Small intestine (tissue), 7 donors: ENCODE measurements around the gene FARP2. TPM values are rescaled to one million over a fixed set of nuclear protein-coding genes. Genes with fewer than 3 reads are reported as not detected.
"Not testable (repeated sequence)": the region's sequence is repeated elsewhere in the genome, so short reads cannot be mapped to it uniquely, and the experiment has no call there.

Experiments
- DNase-seq, 2 donors: peaks; one replicate each; pipeline versions ENCODE4 v3.0.0 to v3.0.0-alpha.2; 2013
- FAIRE-seq: peaks from 2 replicates; lab custom pipeline; 2012; peaks lifted over from hg19 to GRCh38; lab: Jason Lieb, UNC
- H3K27ac ChIP-seq, 3 donors: one replicate each; pipeline ENCODE4 v1.5.1; 2013; ENCODE audit warnings: low read length in 2 of 3, mild to moderate bottlenecking in 2 of 3, control low read depth in 1 of 3, inconsistent platforms in 1 of 3, low read depth in 1 of 3, moderate library complexity in 1 of 3
- H3K27me3 ChIP-seq, 3 donors: one replicate each; pipeline ENCODE4 v1.6.1; 2013; ENCODE audit warnings: low read length in 3 of 3, inconsistent platforms in 1 of 3; ENCODE audit not compliant: control insufficient read depth in 3 of 3, insufficient read depth in 3 of 3
- H3K36me3 ChIP-seq, 3 donors: one replicate each; pipeline ENCODE4 v1.6.1; 2013; ENCODE audit warnings: low read length in 3 of 3, inconsistent platforms in 1 of 3, low read depth in 1 of 3, mild to moderate bottlenecking in 1 of 3, moderate library complexity in 1 of 3; ENCODE audit not compliant: control insufficient read depth in 3 of 3, insufficient read depth in 2 of 3
- H3K4me1 ChIP-seq, 3 donors: one replicate each; pipeline ENCODE4 v1.6.1; 2013; ENCODE audit warnings: low read length in 2 of 3, inconsistent platforms in 1 of 3, low read depth in 1 of 3, mild to moderate bottlenecking in 1 of 3, moderate library complexity in 1 of 3; ENCODE audit not compliant: control insufficient read depth in 3 of 3, insufficient read depth in 2 of 3
- H3K4me3 ChIP-seq, 3 donors: one replicate each; pipeline ENCODE4 v1.5.1; 2013; ENCODE audit warnings: low read length in 3 of 3, control low read depth in 1 of 3, inconsistent platforms in 1 of 3, low read depth in 1 of 3, mild to moderate bottlenecking in 1 of 3, moderate library complexity in 1 of 3
- H3K9me3 ChIP-seq, 2 donors: one replicate each; pipeline ENCODE4 v1.6.1; 2013; ENCODE audit warnings: low read depth in 1 of 2, low read length in 1 of 2; ENCODE audit not compliant: control insufficient read depth in 2 of 2, insufficient read depth in 1 of 2
- WGBS, 3 donors: extraction: QIAGEN DNeasy Blood & Tissue Kit; methylation state at CpG; one replicate each; pipeline ENCODE4 v1.1.7; 2013; 5-methylcytosine and 5-hydroxymethylcytosine counted together
- polyA plus RNA-seq, 4 donors: library from polyadenylated mRNA; stranded (reverse) in 3 of 4; unstranded in 1 of 4; fragments of 200-250 nt in 3 of 4; fragments of 120-200 nt in 1 of 4; gene quantifications; one replicate each; pipeline versions ENCODE4 v1.2.1 to v1.2.3, GENCODE V29; 2013
- donor health status: healthy with polysubstance abuse.
- donor health status: control.
- donor health status: control.
- donor health status: Bipolar disorder and iron deficiency.
- donor health status: healthy.

The FARP2 gene
- polyA plus RNA-seq, 4 donors = 25.7 to 65.3 (median 49.8) TPM

GRCh38 chr2:241378816-241379215, 22.7 kb downstream of the FARP2 start:
- Histone ChIP-seq H3K27me3 (no peaks in the 10 kb centered on the region), H3K9me3 (peaks cover 0 to 7% of the 10 kb centered on the region in 2 donors), H3K4me3 (no peak overlapping the region), H3K36me3 (peaks cover 0 to 51% (median 5%) of the 10 kb centered on the region in 3 donors), H3K27ac (peak overlapping the region in 1 of 3 donors; percentile 50), H3K4me1 (peaks cover 2 to 16% (median 2%) of the 10 kb centered on the region in 3 donors)
- FAIRE-seq (no peak), DNase-seq (no peak)
- WGBS, 3 donors = 43 to 63% (median 56%) methylated on average over 2 of the region's 2 CpGs

GRCh38 chr2:241379481-241380480, 23.7 kb downstream of the FARP2 start:
- DNase-seq = no peak
- no peak for FAIRE-seq
- Histone ChIP-seq H3K4me1 (peaks cover 2 to 9% (median 2%) of the 10 kb centered on the region in 3 donors), H3K27ac (peak overlapping the region in 1 of 3 donors; percentile 3), H3K9me3 (peaks cover 0 to 7% of the 10 kb centered on the region in 2 donors), H3K4me3 (no peak overlapping the region), H3K27me3 (no peaks in the 10 kb centered on the region), H3K36me3 (peaks cover 0 to 48% (median 5%) of the 10 kb centered on the region in 3 donors)
- WGBS, 3 donors = 83 to 87% (median 87%) methylated on average over 9 of the region's 9 CpGs

- FAIRE-seq = no peak
- H3K27ac ChIP-seq = no peak overlapping the region
- no peak for DNase-seq
- peaks cover 0 to 2% (median 2%) of the 10 kb centered on the region in 3 donors for H3K4me1 ChIP-seq
- no peaks in the 10 kb centered on the region for H3K9me3 ChIP-seq
- no peaks in the 10 kb centered on the region for H3K27me3 ChIP-seq
- no peak overlapping the region for H3K4me3 ChIP-seq
- WGBS, 3 donors = 64 to 82% (median 69%) methylated on average over 4 of the region's 4 CpGs
- H3K36me3 ChIP-seq = peaks cover 0 to 40% (median 5%) of the 10 kb centered on the region in 3 donors
Observed at GRCh38 chr2:241381872-241382271, 25.8 kb downstream of the FARP2 start.

- H3K4me3 ChIP-seq, H3K4me1 ChIP-seq, FAIRE-seq, DNase-seq, H3K27me3 ChIP-seq, H3K9me3 ChIP-seq, H3K27ac ChIP-seq: not testable (repeated sequence)
- H3K36me3 ChIP-seq = peaks cover 0 to 42% (median 3%) of the 10 kb centered on the region in 3 donors
- WGBS, 3 donors = 93 to 97% (median 95%) methylated on average over 7 of the region's 7 CpGs
Observed at GRCh38 chr2:241385450-241385849, 29.4 kb downstream of the FARP2 start.

- DNase-seq (no peak), FAIRE-seq (no peak)
- Histone ChIP-seq H3K9me3 (no peaks in the 10 kb centered on the region), H3K36me3 (peaks cover 0 to 34% (median 3%) of the 10 kb centered on the region in 3 donors), H3K4me1 (no peaks in the 10 kb centered on the region), H3K4me3 (no peak overlapping the region), H3K27ac (no peak overlapping the region), H3K27me3 (no peaks in the 10 kb centered on the region)
- WGBS, 3 donors = 77 to 91% (median 80%) methylated on average over 6 of the region's 6 CpGs
Observed at GRCh38 chr2:241386519-241386918, 30.4 kb downstream of the FARP2 start.

- FAIRE-seq (no peak), DNase-seq (no peak)
- Histone ChIP-seq H3K4me3 (no peak overlapping the region), H3K4me1 (no peaks in the 10 kb centered on the region), H3K27me3 (no peaks in the 10 kb centered on the region), H3K27ac (no peak overlapping the region), H3K9me3 (no peaks in the 10 kb centered on the region), H3K36me3 (peaks cover 0 to 23% (median 0%) of the 10 kb centered on the region in 3 donors)
- WGBS, 3 donors = 83 to 90% (median 84%) methylated on average over 2 of the region's 2 CpGs
Observed at GRCh38 chr2:241389697-241390096, 33.6 kb downstream of the FARP2 start.

- Histone ChIP-seq H3K36me3 (peaks cover 0 to 27% (median 2%) of the 10 kb centered on the region in 3 donors), H3K4me3 (no peak overlapping the region), H3K27ac (no peak overlapping the region), H3K9me3 (no peaks in the 10 kb centered on the region), H3K4me1 (peaks cover 0 to 4% (median 0%) of the 10 kb centered on the region in 3 donors), H3K27me3 (no peaks in the 10 kb centered on the region)
- DNase-seq = no peak
- FAIRE-seq = no peak
- 82 to 91% (median 88%) methylated on average over 9 of the region's 9 CpGs for WGBS, 3 donors
Observed at GRCh38 chr2:241390301-241391206, 34.5 kb downstream of the FARP2 start.
